HepG2 (cell line): ENCODE measurements around the gene SBSN. TPM values are rescaled to one million over a fixed set of nuclear protein-coding genes. Genes with fewer than 3 reads are reported as not detected.
A peak's percentile ranks its signal among the peaks of the same experiment; 100 is the strongest.

ENCODE experiments used
- HDAC2 ChIP-seq: sonication (generic); formaldehyde crosslinking; IDR thresholded peaks from 2 replicates; pipeline ENCODE4 v1.4.0; 2020; ENCODE audit warnings: missing genetic modification reagents
- KDM5B ChIP-seq: sonication (generic); formaldehyde crosslinking; IDR thresholded peaks from 2 replicates; pipeline ENCODE4 v1.4.0; 2020; ENCODE audit warnings: missing genetic modification reagents, mild to moderate bottlenecking, borderline replicate concordance
- MAZ ChIP-seq, 2 experiments: sonication (generic) in 1 of 2; formaldehyde crosslinking in 1 of 2; IDR thresholded peaks; 2 replicates each; pipeline versions ENCODE4 v1.5.0 to v1.6.1; 2012 to 2020; ENCODE audit warnings: low read depth in 2 of 2, mild to moderate bottlenecking in 2 of 2, borderline replicate concordance in 1 of 2, improper control_type of control experiment in 1 of 2, low read length in 1 of 2, missing genetic modification reagents in 1 of 2, moderate library complexity in 1 of 2
- RFXANK ChIP-seq: IDR thresholded peaks from 2 replicates; pipeline ENCODE4 v1.6.1; 2016
- RXRB ChIP-seq: IDR thresholded peaks from 2 replicates; pipeline ENCODE4 v1.6.1; 2016; ENCODE audit warnings: borderline replicate concordance, missing genetic modification reagents, missing compliant biosample characterization
- SMYD3 ChIP-seq: sonication (generic); formaldehyde crosslinking; IDR thresholded peaks from 2 replicates; pipeline ENCODE4 v1.8.1; 2023; ENCODE audit warnings: mild to moderate bottlenecking, missing genetic modification reagents
- ZBTB38 ChIP-seq: sonication (generic); formaldehyde crosslinking; IDR thresholded peaks from 2 replicates; pipeline ENCODE4 v1.5.1; 2020; ENCODE audit warnings: mild to moderate bottlenecking, missing genetic modification reagents
- ZFP36 ChIP-seq: fragments of 150-350 bp; IDR thresholded peaks from 2 replicates; pipeline ENCODE4 v1.6.1; 2018; ENCODE audit warnings: borderline replicate concordance, low read length, low read depth; ENCODE audit not compliant: partially characterized antibody
- ZNF713 ChIP-seq: sonication (generic); formaldehyde crosslinking; IDR thresholded peaks from 2 replicates; pipeline ENCODE4 v1.4.0; 2020; ENCODE audit warnings: mild to moderate bottlenecking, missing genetic modification reagents
- ZNF772 ChIP-seq: sonication (generic); formaldehyde crosslinking; IDR thresholded peaks from 2 replicates; pipeline ENCODE4 v1.5.0; 2020; ENCODE audit warnings: mild to moderate bottlenecking, missing genetic modification reagents
- polyA plus RNA-seq, 8 experiments: library from polyadenylated mRNA; depleted of rRNA in 3 of 8; stranded (reverse) in 7 of 8; unstranded in 1 of 8; fragments of >200 nt; fragmentation: Illumina TruSeq in 4 of 8; extraction: Trizol in 4 of 8; gene quantifications; 2 replicates each; pipeline versions ENCODE4 v1.2.1 to v1.2.3, GENCODE V29; 2011 to 2016; ENCODE audit warnings: low read depth in 4 of 8, missing spikeins in 1 of 8, mixed read lengths in 1 of 8; ENCODE audit not compliant: insufficient read depth in 1 of 8
- total RNA-seq, 5 experiments: library from RNA; depleted of rRNA; stranded (reverse); fragments of >200 nt; fragmentation: Illumina TruSeq; extraction: Trizol; gene quantifications; 2 replicates each; pipeline ENCODE4 v1.2.3, GENCODE V29; 2016; ENCODE audit warnings: low read depth in 1 of 5
- TF ChIP-seq, protein P1 (sequence below): sonication (generic); formaldehyde crosslinking; IDR thresholded peaks from 2 replicates; pipeline ENCODE4 v1.8.0; 2022; ENCODE audit warnings: missing genetic modification reagents, mild to moderate bottlenecking, borderline replicate concordance
- TF ChIP-seq, protein P2 (sequence below): sonication (generic); formaldehyde crosslinking; IDR thresholded peaks from 2 replicates; pipeline ENCODE4 v1.5.0; 2020; ENCODE audit warnings: missing genetic modification reagents
- TF ChIP-seq, protein P3 (sequence below): sonication (generic); formaldehyde crosslinking; IDR thresholded peaks from 2 replicates; pipeline ENCODE4 v1.4.0; 2020; ENCODE audit warnings: missing genetic modification reagents
- TF ChIP-seq, protein P4 (sequence below): sonication (generic); formaldehyde crosslinking; IDR thresholded peaks from 2 replicates; pipeline ENCODE4 v1.4.0; 2020; ENCODE audit warnings: missing genetic modification reagents
- TF ChIP-seq, protein P5 (sequence below): sonication (generic); formaldehyde crosslinking; IDR thresholded peaks from 2 replicates; pipeline ENCODE4 v1.4.0; 2020; ENCODE audit warnings: mild to moderate bottlenecking, low read depth, missing genetic modification reagents

Gene SBSN
- total and polyA plus RNA-seq, 2 of the 13 experiments (the other 11 are each of a cell fraction or from before 2014, with no cell fraction given) = not detected

DNA sequence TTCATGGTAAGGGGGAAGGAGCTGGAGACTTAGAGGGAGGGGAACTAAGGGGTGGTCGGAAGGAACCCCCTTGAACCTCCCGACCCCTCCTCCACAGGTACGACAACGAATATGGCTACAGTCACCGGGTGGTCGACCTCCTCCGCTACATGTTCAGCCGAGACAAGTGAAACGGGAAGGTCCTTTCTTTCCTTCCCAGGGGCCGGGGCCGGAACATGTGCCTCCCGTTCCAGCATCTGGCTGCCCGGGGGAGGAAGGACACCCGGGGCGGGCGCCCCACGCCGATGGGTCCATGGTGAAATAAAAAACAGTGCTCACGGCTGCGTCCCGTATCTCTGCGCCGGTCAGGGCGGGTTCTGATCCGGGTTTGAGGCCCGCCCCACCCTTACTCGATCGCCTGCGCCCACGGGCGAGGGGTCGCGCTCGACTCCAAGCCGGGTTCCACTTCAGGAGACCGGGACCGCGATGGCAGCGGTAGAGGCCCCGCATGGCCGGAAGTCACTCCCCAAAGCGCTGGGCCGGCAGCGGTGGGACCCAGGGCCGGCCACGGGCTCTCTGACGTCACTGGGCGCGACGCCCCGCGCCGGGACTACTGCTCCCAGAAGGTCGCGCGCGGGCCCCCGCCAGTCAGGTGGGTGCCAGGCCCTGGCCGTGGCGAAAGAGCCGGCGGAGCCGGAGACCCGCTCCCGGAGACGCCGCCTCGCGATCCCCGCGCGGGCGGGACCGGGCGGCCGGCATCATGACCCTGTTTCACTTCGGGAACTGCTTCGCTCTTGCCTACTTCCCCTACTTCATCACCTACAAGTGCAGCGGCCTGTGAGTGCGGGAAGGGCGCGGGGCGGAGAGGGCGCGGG is 17.1 kb upstream of the SBSN start, which contains the start of gene TMEM147 (continued):
- peak; percentile 83; the same call in 1 of the 2 replicates for TF ChIP-seq SMYD3 (CRISPR knock-in tag)
- TF ChIP-seq ZFP36 = no peak
- TF ChIP-seq RXRB (CRISPR knock-in tag) = 0 out of 2 replicates have a peak, but pooled peaks have one; percentile 20
- TF ChIP-seq, protein P1, sequence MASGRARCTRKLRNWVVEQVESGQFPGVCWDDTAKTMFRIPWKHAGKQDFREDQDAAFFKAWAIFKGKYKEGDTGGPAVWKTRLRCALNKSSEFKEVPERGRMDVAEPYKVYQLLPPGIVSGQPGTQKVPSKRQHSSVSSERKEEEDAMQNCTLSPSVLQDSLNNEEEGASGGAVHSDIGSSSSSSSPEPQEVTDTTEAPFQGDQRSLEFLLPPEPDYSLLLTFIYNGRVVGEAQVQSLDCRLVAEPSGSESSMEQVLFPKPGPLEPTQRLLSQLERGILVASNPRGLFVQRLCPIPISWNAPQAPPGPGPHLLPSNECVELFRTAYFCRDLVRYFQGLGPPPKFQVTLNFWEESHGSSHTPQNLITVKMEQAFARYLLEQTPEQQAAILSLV = no peak; the same call in 1 of the 2 replicates
- TF ChIP-seq, protein P2, sequence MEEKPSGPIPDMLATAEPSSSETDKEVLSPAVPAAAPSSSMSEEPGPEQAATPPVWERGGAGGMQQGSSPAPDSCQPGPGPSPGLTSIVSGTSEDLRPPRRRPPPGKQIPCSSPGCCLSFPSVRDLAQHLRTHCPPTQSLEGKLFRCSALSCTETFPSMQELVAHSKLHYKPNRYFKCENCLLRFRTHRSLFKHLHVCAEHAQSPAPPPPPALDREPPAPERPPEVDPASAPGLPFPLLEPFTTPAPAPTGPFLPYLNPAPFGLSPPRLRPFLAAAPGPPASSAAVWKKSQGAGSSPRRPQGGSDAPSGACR (CRISPR knock-in tag) = no peak
- TF ChIP-seq HDAC2 (CRISPR knock-in tag) = peak; percentile 68; the same call in 1 of the 2 replicates
- peak; percentile 64; the same call in 1 of the 2 replicates for TF ChIP-seq ZNF772 (CRISPR knock-in tag)
- TF ChIP-seq, protein P3, sequence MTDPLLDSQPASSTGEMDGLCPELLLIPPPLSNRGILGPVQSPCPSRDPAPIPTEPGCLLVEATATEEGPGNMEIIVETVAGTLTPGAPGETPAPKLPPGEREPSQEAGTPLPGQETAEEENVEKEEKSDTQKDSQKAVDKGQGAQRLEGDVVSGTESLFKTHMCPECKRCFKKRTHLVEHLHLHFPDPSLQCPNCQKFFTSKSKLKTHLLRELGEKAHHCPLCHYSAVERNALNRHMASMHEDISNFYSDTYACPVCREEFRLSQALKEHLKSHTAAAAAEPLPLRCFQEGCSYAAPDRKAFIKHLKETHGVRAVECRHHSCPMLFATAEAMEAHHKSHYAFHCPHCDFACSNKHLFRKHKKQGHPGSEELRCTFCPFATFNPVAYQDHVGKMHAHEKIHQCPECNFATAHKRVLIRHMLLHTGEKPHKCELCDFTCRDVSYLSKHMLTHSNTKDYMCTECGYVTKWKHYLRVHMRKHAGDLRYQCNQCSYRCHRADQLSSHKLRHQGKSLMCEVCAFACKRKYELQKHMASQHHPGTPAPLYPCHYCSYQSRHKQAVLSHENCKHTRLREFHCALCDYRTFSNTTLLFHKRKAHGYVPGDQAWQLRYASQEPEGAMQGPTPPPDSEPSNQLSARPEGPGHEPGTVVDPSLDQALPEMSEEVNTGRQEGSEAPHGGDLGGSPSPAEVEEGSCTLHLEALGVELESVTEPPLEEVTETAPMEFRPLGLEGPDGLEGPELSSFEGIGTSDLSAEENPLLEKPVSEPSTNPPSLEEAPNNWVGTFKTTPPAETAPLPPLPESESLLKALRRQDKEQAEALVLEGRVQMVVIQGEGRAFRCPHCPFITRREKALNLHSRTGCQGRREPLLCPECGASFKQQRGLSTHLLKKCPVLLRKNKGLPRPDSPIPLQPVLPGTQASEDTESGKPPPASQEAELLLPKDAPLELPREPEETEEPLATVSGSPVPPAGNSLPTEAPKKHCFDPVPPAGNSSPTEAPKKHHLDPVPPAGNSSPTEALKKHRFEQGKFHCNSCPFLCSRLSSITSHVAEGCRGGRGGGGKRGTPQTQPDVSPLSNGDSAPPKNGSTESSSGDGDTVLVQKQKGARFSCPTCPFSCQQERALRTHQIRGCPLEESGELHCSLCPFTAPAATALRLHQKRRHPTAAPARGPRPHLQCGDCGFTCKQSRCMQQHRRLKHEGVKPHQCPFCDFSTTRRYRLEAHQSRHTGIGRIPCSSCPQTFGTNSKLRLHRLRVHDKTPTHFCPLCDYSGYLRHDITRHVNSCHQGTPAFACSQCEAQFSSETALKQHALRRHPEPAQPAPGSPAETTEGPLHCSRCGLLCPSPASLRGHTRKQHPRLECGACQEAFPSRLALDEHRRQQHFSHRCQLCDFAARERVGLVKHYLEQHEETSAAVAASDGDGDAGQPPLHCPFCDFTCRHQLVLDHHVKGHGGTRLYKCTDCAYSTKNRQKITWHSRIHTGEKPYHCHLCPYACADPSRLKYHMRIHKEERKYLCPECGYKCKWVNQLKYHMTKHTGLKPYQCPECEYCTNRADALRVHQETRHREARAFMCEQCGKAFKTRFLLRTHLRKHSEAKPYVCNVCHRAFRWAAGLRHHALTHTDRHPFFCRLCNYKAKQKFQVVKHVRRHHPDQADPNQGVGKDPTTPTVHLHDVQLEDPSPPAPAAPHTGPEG (CRISPR knock-in tag) = peak; percentile 86; the same call in 1 of the 2 replicates
- TF ChIP-seq, protein P4, sequence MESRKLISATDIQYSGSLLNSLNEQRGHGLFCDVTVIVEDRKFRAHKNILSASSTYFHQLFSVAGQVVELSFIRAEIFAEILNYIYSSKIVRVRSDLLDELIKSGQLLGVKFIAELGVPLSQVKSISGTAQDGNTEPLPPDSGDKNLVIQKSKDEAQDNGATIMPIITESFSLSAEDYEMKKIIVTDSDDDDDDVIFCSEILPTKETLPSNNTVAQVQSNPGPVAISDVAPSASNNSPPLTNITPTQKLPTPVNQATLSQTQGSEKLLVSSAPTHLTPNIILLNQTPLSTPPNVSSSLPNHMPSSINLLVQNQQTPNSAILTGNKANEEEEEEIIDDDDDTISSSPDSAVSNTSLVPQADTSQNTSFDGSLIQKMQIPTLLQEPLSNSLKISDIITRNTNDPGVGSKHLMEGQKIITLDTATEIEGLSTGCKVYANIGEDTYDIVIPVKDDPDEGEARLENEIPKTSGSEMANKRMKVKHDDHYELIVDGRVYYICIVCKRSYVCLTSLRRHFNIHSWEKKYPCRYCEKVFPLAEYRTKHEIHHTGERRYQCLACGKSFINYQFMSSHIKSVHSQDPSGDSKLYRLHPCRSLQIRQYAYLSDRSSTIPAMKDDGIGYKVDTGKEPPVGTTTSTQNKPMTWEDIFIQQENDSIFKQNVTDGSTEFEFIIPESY = no peak
- peak; percentile 81; the same call in 1 of the 2 replicates for TF ChIP-seq KDM5B (CRISPR knock-in tag)
- TF ChIP-seq ZNF713 (CRISPR knock-in tag) = 0 out of 2 replicates have a peak, but pooled peaks have one; percentile 29
- peak; percentile 70 for TF ChIP-seq RFXANK
- TF ChIP-seq ZBTB38 = peak; percentile 62; the same call in 1 of the 2 replicates
- TF ChIP-seq MAZ (IDR thresholded peaks at IDR 0.05; ENCODE audit: borderline replicate concordance, low read depth, low read length) = peak; percentile 69
- peak; percentile 76; the same call in 1 of the 2 replicates for TF ChIP-seq MAZ (CRISPR knock-in tag; IDR thresholded peaks at IDR 0.05; ENCODE audit: low read depth)
- TF ChIP-seq, protein P5, sequence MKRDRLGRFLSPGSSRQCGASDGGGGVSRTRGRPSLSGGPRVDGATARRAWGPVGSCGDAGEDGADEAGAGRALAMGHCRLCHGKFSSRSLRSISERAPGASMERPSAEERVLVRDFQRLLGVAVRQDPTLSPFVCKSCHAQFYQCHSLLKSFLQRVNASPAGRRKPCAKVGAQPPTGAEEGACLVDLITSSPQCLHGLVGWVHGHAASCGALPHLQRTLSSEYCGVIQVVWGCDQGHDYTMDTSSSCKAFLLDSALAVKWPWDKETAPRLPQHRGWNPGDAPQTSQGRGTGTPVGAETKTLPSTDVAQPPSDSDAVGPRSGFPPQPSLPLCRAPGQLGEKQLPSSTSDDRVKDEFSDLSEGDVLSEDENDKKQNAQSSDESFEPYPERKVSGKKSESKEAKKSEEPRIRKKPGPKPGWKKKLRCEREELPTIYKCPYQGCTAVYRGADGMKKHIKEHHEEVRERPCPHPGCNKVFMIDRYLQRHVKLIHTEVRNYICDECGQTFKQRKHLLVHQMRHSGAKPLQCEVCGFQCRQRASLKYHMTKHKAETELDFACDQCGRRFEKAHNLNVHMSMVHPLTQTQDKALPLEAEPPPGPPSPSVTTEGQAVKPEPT (CRISPR knock-in tag) = no peak
